Keratinocyte (primary cell): ENCODE measurements around the gene SRPK2. TPM values are rescaled to one million over a fixed set of nuclear protein-coding genes. Genes with fewer than 3 reads are reported as not detected.

Source experiments
- DNase-seq: peaks from one replicate; pipeline ENCODE4 v3.0.0-alpha.2; 2011; ENCODE audit warnings: low read depth, missing footprints, low spot score
- FAIRE-seq: peaks from 2 replicates; lab custom pipeline; 2011; peaks lifted over from hg19 to GRCh38; lab: Jason Lieb, UNC
- H2AFZ ChIP-seq: 2 replicates; pipeline ENCODE4 v1.6.0; 2012; ENCODE audit warnings: low read length, control low read depth, inconsistent platforms; ENCODE audit not compliant: control insufficient read depth
- H3K27ac ChIP-seq: 2 replicates; pipeline ENCODE4 v1.5.1; 2011; ENCODE audit warnings: low read length; ENCODE audit not compliant: control insufficient read depth, insufficient read depth
- H3K27me3 ChIP-seq: 3 replicates; pipeline ENCODE4 v1.6.0; 2011; ENCODE audit warnings: low read length; ENCODE audit not compliant: control insufficient read depth, insufficient read depth; ENCODE audit errors: extremely low read depth
- H3K36me3 ChIP-seq, 2 experiments: 2 replicates in 1 of 2; 3 replicates in 1 of 2; pipeline ENCODE4 v1.5.1; 2011; ENCODE audit warnings: low read length in 2 of 2, mild to moderate bottlenecking in 1 of 2; ENCODE audit not compliant: control insufficient read depth in 2 of 2, insufficient read depth in 2 of 2; ENCODE audit errors: extremely low read depth in 1 of 2
- H3K4me1 ChIP-seq: 3 replicates; pipeline ENCODE4 v1.5.1; 2011; ENCODE audit warnings: low read length; ENCODE audit not compliant: control insufficient read depth, insufficient read depth; ENCODE audit errors: extremely low read depth
- H3K4me2 ChIP-seq: 3 replicates; pipeline ENCODE4 v1.6.0; 2011; ENCODE audit warnings: low read depth, low read length; ENCODE audit not compliant: control insufficient read depth, insufficient read depth; ENCODE audit errors: extremely low read depth
- H3K4me3 ChIP-seq, 3 experiments: fragments of 200-600 bp in 1 of 3; sonication (generic) in 1 of 3; 2 replicates in 2 of 3; 3 replicates in 1 of 3; pipeline ENCODE4 v1.5.1; 2011 to 2016; ENCODE audit warnings: low read length in 3 of 3, mild to moderate bottlenecking in 3 of 3, control low read depth in 2 of 3, inconsistent platforms in 1 of 3, low read depth in 1 of 3, mixed read lengths in 1 of 3, mixed run types in 1 of 3, moderate library complexity in 1 of 3; ENCODE audit not compliant: control insufficient read depth in 2 of 3, insufficient read depth in 2 of 3; ENCODE audit errors: extremely low read depth in 1 of 3
- H3K79me2 ChIP-seq: 2 replicates; pipeline ENCODE4 v1.6.0; 2012; ENCODE audit warnings: low read length; ENCODE audit not compliant: control insufficient read depth, insufficient read depth
- H3K9ac ChIP-seq: 3 replicates; pipeline ENCODE4 v1.6.0; 2011; ENCODE audit warnings: low read length; ENCODE audit not compliant: control insufficient read depth, insufficient read depth; ENCODE audit errors: extremely low read depth
- H3K9me1 ChIP-seq: 3 replicates; pipeline ENCODE4 v1.6.0; 2011; ENCODE audit warnings: low read length; ENCODE audit not compliant: control insufficient read depth, insufficient read depth; ENCODE audit errors: extremely low read depth
- H3K9me3 ChIP-seq: 2 replicates; pipeline ENCODE4 v1.5.1; 2012; ENCODE audit warnings: low read depth, low read length; ENCODE audit not compliant: control insufficient read depth
- H4K20me1 ChIP-seq: 3 replicates; pipeline ENCODE4 v1.6.0; 2011; ENCODE audit warnings: low read length; ENCODE audit not compliant: control insufficient read depth, insufficient read depth; ENCODE audit errors: extremely low read depth
- EZH2 ChIP-seq: IDR thresholded peaks from one replicate; pipeline ENCODE4 v1.6.1; 2012; ENCODE audit warnings: inconsistent platforms, mild to moderate bottlenecking, low read length, moderate library complexity
- dilution Hi-C: fragments of 300-500 bp; cut with MboI; formaldehyde crosslinking; loops from one replicate; pipeline ENCODE4 v1.7.0; 2020; ENCODE audit warnings: low sequenced_read_pairs; ENCODE audit not compliant: extremely low pct_ligation_motif_present
- polyA plus RNA-seq, 5 experiments: library from polyadenylated mRNA; depleted of rRNA in 3 of 5; stranded (reverse) in 3 of 5; stranded (forward) in 1 of 5; unstranded in 1 of 5; fragments of >200 nt; gene quantifications; 1 replicate in 1 of 5; 2 replicates in 3 of 5; 3 replicates in 1 of 5; pipeline versions ENCODE4 v1.2.1 to v1.2.3, GENCODE V29; 2011 to 2012; ENCODE audit warnings: missing spikeins in 2 of 5, low read depth in 1 of 5, low replicate concordance in 1 of 5
- TF ChIP-seq, protein P1 (sequence below), 3 experiments: IDR thresholded peaks in 1 of 3; conservative IDR thresholded peaks in 1 of 3; optimal IDR thresholded peaks in 1 of 3; 2 replicates in 2 of 3; 3 replicates in 1 of 3; pipeline versions ENCODE3 to v1.5.1; 2011; ENCODE audit warnings: low read length in 3 of 3, mild to moderate bottlenecking in 3 of 3, moderate library complexity in 2 of 3, control low read depth in 1 of 3, inconsistent platforms in 1 of 3; ENCODE audit not compliant: insufficient read depth in 2 of 3; ENCODE audit errors: extremely low read depth in 1 of 3

Gene SRPK2
- polyA plus RNA-seq, 1 donor (not counting 4 experiments of a cell fraction or from before 2014, with no cell fraction given) = 40.2 TPM

DNA sequence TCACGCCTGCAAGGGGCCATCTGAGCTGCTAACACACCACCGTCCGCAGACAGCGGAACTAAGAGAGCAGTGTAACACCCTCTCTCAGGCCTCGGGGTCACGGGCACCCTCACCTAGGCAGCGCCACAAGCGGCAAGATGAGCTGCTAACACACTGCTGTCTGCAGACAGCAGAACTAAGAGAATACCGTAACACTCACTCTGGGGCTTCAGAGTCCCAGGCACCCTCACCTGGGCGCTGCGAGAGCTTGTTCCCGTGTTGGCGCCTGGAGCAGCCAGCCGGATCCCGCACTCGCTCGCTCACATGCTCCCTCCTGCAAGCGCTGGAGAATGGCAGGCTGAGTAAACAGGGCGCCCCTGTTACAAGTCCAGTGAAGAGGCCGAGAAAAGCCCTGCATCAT is 160.2 kb downstream of the SRPK2 start:
- Histone ChIP-seq H3K27ac (peak overlapping the region; percentile 96), H3K4me1 (peaks cover 53% of the 10 kb centered on the region), H3K9me1 (no peaks in the 10 kb centered on the region), H3K9me3 (no peaks in the 10 kb centered on the region), H3K9ac (peak overlapping the region; percentile 65), H3K4me2 (peak overlapping the region; percentile 88), H3K36me3 (no peaks in the 10 kb centered on the region), H4K20me1 (no peaks in the 10 kb centered on the region), H3K4me3 (peak overlapping the region in 2 of 3 experiments; percentile 0 to 48), H3K27me3 (no peaks in the 10 kb centered on the region), H2AFZ (no peak overlapping the region), H3K79me2 (peaks cover 50% of the 10 kb centered on the region)
- no peak for FAIRE-seq
- TF ChIP-seq EZH2 = no peak
- TF ChIP-seq, protein P1, sequence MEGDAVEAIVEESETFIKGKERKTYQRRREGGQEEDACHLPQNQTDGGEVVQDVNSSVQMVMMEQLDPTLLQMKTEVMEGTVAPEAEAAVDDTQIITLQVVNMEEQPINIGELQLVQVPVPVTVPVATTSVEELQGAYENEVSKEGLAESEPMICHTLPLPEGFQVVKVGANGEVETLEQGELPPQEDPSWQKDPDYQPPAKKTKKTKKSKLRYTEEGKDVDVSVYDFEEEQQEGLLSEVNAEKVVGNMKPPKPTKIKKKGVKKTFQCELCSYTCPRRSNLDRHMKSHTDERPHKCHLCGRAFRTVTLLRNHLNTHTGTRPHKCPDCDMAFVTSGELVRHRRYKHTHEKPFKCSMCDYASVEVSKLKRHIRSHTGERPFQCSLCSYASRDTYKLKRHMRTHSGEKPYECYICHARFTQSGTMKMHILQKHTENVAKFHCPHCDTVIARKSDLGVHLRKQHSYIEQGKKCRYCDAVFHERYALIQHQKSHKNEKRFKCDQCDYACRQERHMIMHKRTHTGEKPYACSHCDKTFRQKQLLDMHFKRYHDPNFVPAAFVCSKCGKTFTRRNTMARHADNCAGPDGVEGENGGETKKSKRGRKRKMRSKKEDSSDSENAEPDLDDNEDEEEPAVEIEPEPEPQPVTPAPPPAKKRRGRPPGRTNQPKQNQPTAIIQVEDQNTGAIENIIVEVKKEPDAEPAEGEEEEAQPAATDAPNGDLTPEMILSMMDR (optimal IDR thresholded peaks at IDR 0.05 in 1 of 3, IDR thresholded peaks at IDR 0.05 in 1 of 3, conservative IDR thresholded peaks at IDR 0.05 in 1 of 3; ENCODE audit: extremely low read depth in 1 of 3, insufficient read depth in 2 of 3, low read length in 3 of 3) = peak in 1 of 3 experiments; percentile 9
- dilution Hi-C loops = no loop called here
- no peak for DNase-seq

DNA sequence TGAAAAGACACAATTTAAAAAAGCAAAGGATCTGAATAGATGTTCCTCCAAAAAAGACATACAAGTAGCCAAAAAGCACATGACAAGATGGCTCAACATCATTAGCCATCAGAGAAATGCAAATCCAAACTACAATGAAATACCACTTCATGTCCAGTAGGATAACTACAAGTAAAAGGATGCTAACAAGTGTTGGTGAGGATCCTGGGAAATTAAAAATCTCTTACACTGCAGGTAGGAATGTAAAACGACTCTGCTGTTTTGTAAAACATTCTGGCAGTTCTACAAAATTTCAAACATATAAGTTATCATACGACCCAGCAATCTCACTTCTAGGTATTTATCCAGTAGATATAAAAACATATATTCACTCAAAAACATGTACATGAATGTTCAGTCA is 161.3 kb downstream of the SRPK2 start:
- Histone ChIP-seq H3K27ac (no peak overlapping the region), H3K9me3 (no peaks in the 10 kb centered on the region), H3K9ac (no peak overlapping the region), H3K4me3 (no peak overlapping the region), H3K27me3 (no peaks in the 10 kb centered on the region), H4K20me1 (no peaks in the 10 kb centered on the region), H3K79me2 (peaks cover 53% of the 10 kb centered on the region), H2AFZ (no peak overlapping the region), H3K4me1 (peaks cover 59% of the 10 kb centered on the region), H3K4me2 (no peak overlapping the region), H3K9me1 (no peaks in the 10 kb centered on the region), H3K36me3 (no peaks in the 10 kb centered on the region)
- DNase-seq = no peak
- TF ChIP-seq, protein P1 (optimal IDR thresholded peaks at IDR 0.05 in 1 of 3, IDR thresholded peaks at IDR 0.05 in 1 of 3, conservative IDR thresholded peaks at IDR 0.05 in 1 of 3; ENCODE audit: extremely low read depth in 1 of 3, insufficient read depth in 2 of 3, low read length in 3 of 3) = no peak
- no peak for TF ChIP-seq EZH2
- dilution Hi-C loops = no loop called here
- FAIRE-seq = no peak
